HG03342 (cell line): ENCODE measurements around the gene KRT27.
A peak's percentile ranks its signal among the peaks of the same experiment; 100 is the strongest.
"Not testable (repeated sequence)": the region's sequence is repeated elsewhere in the genome, so short reads cannot be mapped to it uniquely, and the experiment has no call there.

Experiments
- ATAC-seq: cut with Tn5 transposase; IDR thresholded peaks from one replicate; pipeline ENCODE4 v1.9.1; 2021; ENCODE audit warnings: mild to moderate bottlenecking, moderate library complexity; ENCODE audit not compliant: unreplicated experiment

KRT27 gene

GRCh38 chr17:40782450-40782849 is at the start of gene KRT27:
TSS of gene KRT27 (minus strand) at chr17:40782550. CDS start at chr17:40782493, 57 bp downstream.
- no peak for ATAC-seq

- ATAC-seq: no peak
These were observed 47.9 kb upstream of the KRT27 start for GRCh38 chr17:40830085-40830776.

- ATAC-seq: no peak
These were observed 46.2 kb upstream of the KRT27 start for GRCh38 chr17:40828454-40829044.

- no peak for ATAC-seq
These were observed 45.5 kb upstream of the KRT27 start for GRCh38 chr17:40827746-40828453.

- no peak for ATAC-seq
These were observed 43.2 kb upstream of the KRT27 start for GRCh38 chr17:40825599-40825998.

GRCh38 chr17:40824015-40824832 is 41.9 kb upstream of the KRT27 start:
- ATAC-seq: no peak

GRCh38 chr17:40822132-40822812 is 39.9 kb upstream of the KRT27 start, which contains the start of gene KRT10:
TSS of gene KRT10 (minus strand) at chr17:40822614. CDS start at chr17:40822585, 29 bp downstream.
- ATAC-seq: no peak

- ATAC-seq: no peak
These were observed 39.2 kb upstream of the KRT27 start for GRCh38 chr17:40821536-40821935.

- no peak for ATAC-seq
These were observed 38.0 kb upstream of the KRT27 start for GRCh38 chr17:40820228-40820838.

GRCh38 chr17:40819528-40820125 is 37.3 kb upstream of the KRT27 start:
- ATAC-seq: no peak

GRCh38 chr17:40818733-40819527 is 36.6 kb upstream of the KRT27 start:
- peak; percentile 76 for ATAC-seq

- no peak for ATAC-seq
These were observed 36.0 kb upstream of the KRT27 start for GRCh38 chr17:40818343-40818732.

GRCh38 chr17:40817103-40817682 is 34.8 kb upstream of the KRT27 start:
- ATAC-seq: no peak

GRCh38 chr17:40816569-40816968 is 34.2 kb upstream of the KRT27 start:
- ATAC-seq: no peak

GRCh38 chr17:40815381-40815780 is 33.0 kb upstream of the KRT27 start:
- ATAC-seq: no peak

- ATAC-seq: not testable (repeated sequence)
These were observed 32.3 kb upstream of the KRT27 start for GRCh38 chr17:40814657-40815056.

GRCh38 chr17:40813804-40814203 is 31.5 kb upstream of the KRT27 start:
- ATAC-seq: no peak

- no peak for ATAC-seq
These were observed 30.3 kb upstream of the KRT27 start for GRCh38 chr17:40812639-40813038.

GRCh38 chr17:40810494-40810893 is 28.1 kb upstream of the KRT27 start:
- no peak for ATAC-seq
